Neuron (in vitro differentiated cells): ENCODE data around the gene FHIT.

Experiments used
- H2AFZ ChIP-seq: one replicate; pipeline ENCODE4 v1.6.1; 2013; ENCODE audit warnings: low read depth, mild to moderate bottlenecking, inconsistent platforms, low read length, moderate library complexity
- H3K27me3 ChIP-seq: one replicate; pipeline ENCODE4 v1.6.1; 2013; ENCODE audit warnings: low read length; ENCODE audit not compliant: insufficient read depth
- H3K36me3 ChIP-seq: one replicate; pipeline ENCODE4 v1.6.1; 2013; ENCODE audit warnings: low read length; ENCODE audit not compliant: insufficient read depth
- H3K4me1 ChIP-seq: one replicate; pipeline ENCODE4 v1.6.1; 2013; ENCODE audit warnings: low read length; ENCODE audit not compliant: insufficient read depth
- H3K4me3 ChIP-seq: 2 replicates; pipeline ENCODE4 v1.5.1; 2013; ENCODE audit warnings: mild to moderate bottlenecking, low read length, moderate library complexity
- H3K9me3 ChIP-seq: one replicate; pipeline ENCODE4 v1.6.1; 2013; ENCODE audit warnings: low read length

The FHIT gene

GRCh38 chr3:59788133-59788532, 1463.1 kb downstream of the FHIT start:
- H3K4me3 ChIP-seq = no peak overlapping the region
- no peaks in the 10 kb centered on the region for H3K4me1 ChIP-seq
- H3K36me3 ChIP-seq = no peaks in the 10 kb centered on the region
- H3K27me3 ChIP-seq = no peaks in the 10 kb centered on the region
- no peak overlapping the region for H2AFZ ChIP-seq
- no peaks in the 10 kb centered on the region for H3K9me3 ChIP-seq

- no peaks in the 10 kb centered on the region for H3K4me1 ChIP-seq
- H2AFZ ChIP-seq = no peak overlapping the region
- no peaks in the 10 kb centered on the region for H3K36me3 ChIP-seq
- H3K4me3 ChIP-seq = no peak overlapping the region
- no peaks in the 10 kb centered on the region for H3K9me3 ChIP-seq
- no peaks in the 10 kb centered on the region for H3K27me3 ChIP-seq
Observed at GRCh38 chr3:59786374-59786773, 1464.9 kb downstream of the FHIT start.

GRCh38 chr3:59784164-59784563, 1467.1 kb downstream of the FHIT start:
- no peaks in the 10 kb centered on the region for H3K27me3 ChIP-seq
- H3K4me3 ChIP-seq = no peak overlapping the region
- no peaks in the 10 kb centered on the region for H3K9me3 ChIP-seq
- H3K4me1 ChIP-seq = no peaks in the 10 kb centered on the region
- H3K36me3 ChIP-seq = no peaks in the 10 kb centered on the region
- H2AFZ ChIP-seq = no peak overlapping the region

GRCh38 chr3:59783468-59783988, 1467.7 kb downstream of the FHIT start:
- H3K36me3 ChIP-seq = no peaks in the 10 kb centered on the region
- no peak overlapping the region for H2AFZ ChIP-seq
- H3K4me3 ChIP-seq = no peak overlapping the region
- no peaks in the 10 kb centered on the region for H3K27me3 ChIP-seq
- no peaks in the 10 kb centered on the region for H3K9me3 ChIP-seq
- no peaks in the 10 kb centered on the region for H3K4me1 ChIP-seq

GRCh38 chr3:59782664-59783063, 1468.6 kb downstream of the FHIT start:
- Histone ChIP-seq H3K9me3 (no peaks in the 10 kb centered on the region), H2AFZ (no peak overlapping the region), H3K36me3 (no peaks in the 10 kb centered on the region), H3K27me3 (no peaks in the 10 kb centered on the region), H3K4me1 (no peaks in the 10 kb centered on the region), H3K4me3 (no peak overlapping the region)

- Histone ChIP-seq H2AFZ (no peak overlapping the region), H3K9me3 (no peaks in the 10 kb centered on the region), H3K36me3 (no peaks in the 10 kb centered on the region), H3K4me3 (no peak overlapping the region), H3K27me3 (no peaks in the 10 kb centered on the region), H3K4me1 (no peaks in the 10 kb centered on the region)
Observed at GRCh38 chr3:59780209-59780608, 1471.0 kb downstream of the FHIT start.

- Histone ChIP-seq H2AFZ (no peak overlapping the region), H3K9me3 (no peaks in the 10 kb centered on the region), H3K36me3 (no peaks in the 10 kb centered on the region), H3K4me1 (no peaks in the 10 kb centered on the region), H3K4me3 (no peak overlapping the region), H3K27me3 (no peaks in the 10 kb centered on the region)
Observed at GRCh38 chr3:59779260-59779659, 1472.0 kb downstream of the FHIT start.

- no peaks in the 10 kb centered on the region for H3K4me1 ChIP-seq
- no peaks in the 10 kb centered on the region for H3K27me3 ChIP-seq
- H2AFZ ChIP-seq = no peak overlapping the region
- no peak overlapping the region for H3K4me3 ChIP-seq
- H3K9me3 ChIP-seq = no peaks in the 10 kb centered on the region
- no peaks in the 10 kb centered on the region for H3K36me3 ChIP-seq
Observed at GRCh38 chr3:59777667-59778077, 1473.6 kb downstream of the FHIT start.

- no peaks in the 10 kb centered on the region for H3K4me1 ChIP-seq
- H2AFZ ChIP-seq = no peak overlapping the region
- no peak overlapping the region for H3K4me3 ChIP-seq
- no peaks in the 10 kb centered on the region for H3K36me3 ChIP-seq
- H3K27me3 ChIP-seq = no peaks in the 10 kb centered on the region
- H3K9me3 ChIP-seq = no peaks in the 10 kb centered on the region
Observed at GRCh38 chr3:59777066-59777465, 1474.2 kb downstream of the FHIT start.

GRCh38 chr3:59775761-59776325, 1475.4 kb downstream of the FHIT start:
- no peaks in the 10 kb centered on the region for H3K4me1 ChIP-seq
- no peaks in the 10 kb centered on the region for H3K36me3 ChIP-seq
- no peaks in the 10 kb centered on the region for H3K9me3 ChIP-seq
- no peaks in the 10 kb centered on the region for H3K27me3 ChIP-seq
- no peak overlapping the region for H3K4me3 ChIP-seq
- no peak overlapping the region for H2AFZ ChIP-seq

- Histone ChIP-seq H3K9me3 (no peaks in the 10 kb centered on the region), H3K4me1 (no peaks in the 10 kb centered on the region), H3K36me3 (no peaks in the 10 kb centered on the region), H2AFZ (no peak overlapping the region), H3K27me3 (no peaks in the 10 kb centered on the region), H3K4me3 (no peak overlapping the region)
Observed at GRCh38 chr3:59775106-59775505, 1476.1 kb downstream of the FHIT start.

GRCh38 chr3:59774634-59775033, 1476.6 kb downstream of the FHIT start:
- Histone ChIP-seq H2AFZ (no peak overlapping the region), H3K36me3 (no peaks in the 10 kb centered on the region), H3K4me1 (no peaks in the 10 kb centered on the region), H3K27me3 (no peaks in the 10 kb centered on the region), H3K4me3 (no peak overlapping the region), H3K9me3 (no peaks in the 10 kb centered on the region)

- Histone ChIP-seq H2AFZ (no peak overlapping the region), H3K4me3 (no peak overlapping the region), H3K4me1 (no peaks in the 10 kb centered on the region), H3K9me3 (no peaks in the 10 kb centered on the region), H3K27me3 (no peaks in the 10 kb centered on the region), H3K36me3 (no peaks in the 10 kb centered on the region)
Observed at GRCh38 chr3:59774000-59774399, 1477.3 kb downstream of the FHIT start.
